Activated naive CD8-positive, alpha-beta T cell treated with anti-CD3 and anti-CD28 coated beads, Interleukin-2, amount 10 ng/mL, durations not matched to agents 7 days and 5 days (primary cell): ENCODE measurements around the gene PRDM10. TPM values are rescaled to one million over a fixed set of nuclear protein-coding genes. Genes with fewer than 3 reads are reported as not detected.
"Not testable (repeated sequence)": the region's sequence is repeated elsewhere in the genome, so short reads cannot be mapped to it uniquely, and the experiment has no call there.

Experiments
- ATAC-seq: fragments of 150-1000 bp; cut with Tn5 transposase; one replicate; pipeline ENCODE4 v1.10.0; 2021; ENCODE audit warnings: low read depth, moderate library complexity
- POLR2A ChIA-PET: fragments of 350-600 bp; sonication (Branson Sonifier 250); formaldehyde crosslinking; loops from one replicate; lab custom pipeline; 2021; ENCODE audit warnings: antibody characterized with exemption; lab: Charles Lee
- DNase-seq: peaks from one replicate; pipeline ENCODE4 v3.0.0; 2021
- H3K27ac Mint-ChIP-seq: one replicate; pipeline ENCODE4 v1.8.0; 2022; ENCODE audit warnings: mild to moderate bottlenecking, mixed read lengths
- H3K27me3 Mint-ChIP-seq: one replicate; pipeline ENCODE4 v1.8.0; 2022; ENCODE audit warnings: mild to moderate bottlenecking, moderate library complexity, mixed read lengths
- H3K36me3 Mint-ChIP-seq: one replicate; pipeline ENCODE4 v1.8.0; 2021; ENCODE audit warnings: mild to moderate bottlenecking, mixed read lengths
- H3K4me1 Mint-ChIP-seq: one replicate; pipeline ENCODE4 v1.8.0; 2021; ENCODE audit warnings: mixed read lengths
- H3K4me3 Mint-ChIP-seq: one replicate; pipeline ENCODE4 v1.8.0; 2022; ENCODE audit warnings: mild to moderate bottlenecking, moderate library complexity, mixed read lengths
- H3K9me3 Mint-ChIP-seq: one replicate; pipeline ENCODE4 v1.8.0; 2021; ENCODE audit warnings: mixed read lengths
- total RNA-seq, 2 experiments: library from RNA; stranded (reverse); gene quantifications; one replicate each; pipeline ENCODE4 v1.2.3, GENCODE V29; 2021

PRDM10 gene
- total RNA-seq, 2 experiments from 2014 or later, result 14.5 to 17.6 TPM

- Mint-ChIP-seq H3K27me3 (peaks cover 9% of the 10 kb centered on the region), H3K36me3 (no peaks in the 10 kb centered on the region), H3K4me1 (no peaks in the 10 kb centered on the region), H3K9me3 (no peaks in the 10 kb centered on the region), H3K27ac (no peak overlapping the region), H3K4me3 (no peak overlapping the region)
- DNase-seq (no peak), ATAC-seq (no peak)
- POLR2A ChIA-PET, result no interaction called here
These were observed 28.4 kb upstream of the PRDM10 start for GRCh38 chr11:130031056-130031455.

DNA sequence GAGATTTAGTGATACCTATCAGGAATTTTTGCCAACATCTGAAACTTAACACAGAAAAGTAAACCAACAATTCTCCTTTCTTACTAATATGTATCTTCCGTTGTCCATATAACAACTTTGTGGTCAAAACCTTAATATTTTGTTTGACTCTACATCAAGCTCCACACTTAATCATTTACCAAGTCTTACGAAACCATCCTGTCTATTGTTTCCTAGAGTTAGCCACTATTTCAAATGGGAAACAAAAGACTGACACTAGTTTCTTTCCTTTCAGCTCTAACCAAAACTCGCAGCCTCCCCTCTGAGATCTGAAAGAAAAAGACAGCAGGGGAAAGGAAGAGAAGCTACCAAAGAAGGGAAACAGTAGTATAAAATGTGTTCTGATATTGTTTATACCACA, 26.5 kb upstream of the PRDM10 start:
- H3K9me3 Mint-ChIP-seq, result no peaks in the 10 kb centered on the region
- POLR2A ChIA-PET, result no interaction called here
- DNase-seq (no peak), ATAC-seq (no peak)
- H3K27me3 Mint-ChIP-seq, result peaks cover 4% of the 10 kb centered on the region
- no peak overlapping the region for H3K27ac Mint-ChIP-seq
- no peaks in the 10 kb centered on the region for H3K4me1 Mint-ChIP-seq
- no peak overlapping the region for H3K4me3 Mint-ChIP-seq
- no peaks in the 10 kb centered on the region for H3K36me3 Mint-ChIP-seq

- POLR2A ChIA-PET, result no interaction called here
These were observed 22.7 kb upstream of the PRDM10 start for GRCh38 chr11:130025371-130025770.

GRCh38 chr11:130024361-130024760, 21.7 kb upstream of the PRDM10 start:
- no peak for ATAC-seq
- POLR2A ChIA-PET, result no interaction called here
- no peaks in the 10 kb centered on the region for H3K4me1 Mint-ChIP-seq
- H3K36me3 Mint-ChIP-seq, result no peaks in the 10 kb centered on the region
- H3K27ac Mint-ChIP-seq, result no peak overlapping the region
- no peak overlapping the region for H3K4me3 Mint-ChIP-seq
- no peaks in the 10 kb centered on the region for H3K9me3 Mint-ChIP-seq
- H3K27me3 Mint-ChIP-seq, result peaks cover 8% of the 10 kb centered on the region
- no peak for DNase-seq

More at GRCh38 chr11:130025371-130025770, 22.7 kb upstream of the PRDM10 start:
- no peaks in the 10 kb centered on the region for H3K4me1 Mint-ChIP-seq
- H3K27ac Mint-ChIP-seq, result no peak overlapping the region
- no peak for ATAC-seq
- H3K9me3 Mint-ChIP-seq, result no peaks in the 10 kb centered on the region
- no peak overlapping the region for H3K4me3 Mint-ChIP-seq
- no peaks in the 10 kb centered on the region for H3K36me3 Mint-ChIP-seq
- no peak for DNase-seq
- H3K27me3 Mint-ChIP-seq, result peaks cover 8% of the 10 kb centered on the region

GRCh38 chr11:130023204-130023603, 20.6 kb upstream of the PRDM10 start:
- DNase-seq, result no peak
- H3K4me3 Mint-ChIP-seq, result no peak overlapping the region

DNA sequence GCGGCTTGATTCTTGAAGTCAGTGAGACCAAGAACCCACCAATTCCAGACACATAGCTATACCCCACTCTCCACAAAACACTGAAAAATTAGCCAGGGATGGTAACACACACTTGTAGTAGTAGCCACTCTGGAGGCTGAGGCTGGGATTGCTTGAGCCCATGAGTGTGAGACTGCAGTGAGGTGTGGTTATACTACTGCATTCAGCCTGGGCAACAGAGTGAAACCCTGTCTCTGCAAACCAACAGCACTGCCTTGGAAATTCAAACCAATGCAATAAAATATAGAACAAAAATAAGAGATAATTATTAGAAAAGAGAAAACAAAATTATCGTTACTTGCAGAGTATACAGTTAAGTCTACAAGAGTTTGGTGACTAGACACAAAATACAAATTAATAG, 20.2 kb upstream of the PRDM10 start:
- Mint-ChIP-seq H3K4me3 (no peak overlapping the region), H3K27ac (no peak overlapping the region), H3K27me3 (peaks cover 7% of the 10 kb centered on the region), H3K4me1 (no peaks in the 10 kb centered on the region), H3K36me3 (no peaks in the 10 kb centered on the region), H3K9me3 (no peaks in the 10 kb centered on the region)
- DNase-seq (no peak), ATAC-seq (no peak)
- POLR2A ChIA-PET, result no interaction called here

More at GRCh38 chr11:130023204-130023603, 20.6 kb upstream of the PRDM10 start:
- Mint-ChIP-seq H3K36me3 (no peaks in the 10 kb centered on the region), H3K27me3 (peaks cover 8% of the 10 kb centered on the region), H3K4me1 (no peaks in the 10 kb centered on the region), H3K27ac (no peak overlapping the region), H3K9me3 (no peaks in the 10 kb centered on the region)
- POLR2A ChIA-PET, result no interaction called here
- ATAC-seq, result no peak

- H3K4me3 Mint-ChIP-seq, H3K27ac Mint-ChIP-seq, DNase-seq, H3K27me3 Mint-ChIP-seq, H3K36me3 Mint-ChIP-seq, POLR2A ChIA-PET, H3K4me1 Mint-ChIP-seq, H3K9me3 Mint-ChIP-seq, ATAC-seq: not testable (repeated sequence)
These were observed 19.0 kb upstream of the PRDM10 start for GRCh38 chr11:130021606-130022005.

DNA sequence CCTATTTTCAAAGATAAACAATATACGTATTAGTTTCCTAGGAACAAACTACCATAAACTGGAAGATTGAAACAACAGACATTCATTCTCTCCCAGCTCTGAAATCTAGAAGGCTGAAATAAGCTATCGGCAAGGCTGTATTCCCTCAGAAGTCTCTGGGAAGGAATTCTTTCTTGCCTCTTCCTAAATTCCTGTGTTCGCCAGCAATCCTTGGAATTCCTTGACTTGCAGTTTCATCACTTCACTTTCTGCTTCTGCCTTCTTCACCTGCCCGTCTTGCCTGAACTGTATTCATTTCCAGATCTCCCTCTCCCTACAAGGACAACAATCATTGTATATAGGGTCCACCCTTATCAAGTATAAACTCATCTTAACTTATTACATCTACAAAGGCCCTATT, 17.7 kb upstream of the PRDM10 start:
- Mint-ChIP-seq H3K4me1 (no peaks in the 10 kb centered on the region), H3K27ac (no peak overlapping the region), H3K4me3 (no peak overlapping the region), H3K27me3 (peaks cover 12% of the 10 kb centered on the region), H3K36me3 (no peaks in the 10 kb centered on the region), H3K9me3 (peaks cover 8% of the 10 kb centered on the region)
- DNase-seq (no peak), ATAC-seq (no peak)
- POLR2A ChIA-PET, result no interaction called here

- H3K27ac Mint-ChIP-seq, H3K27me3 Mint-ChIP-seq, DNase-seq, H3K4me1 Mint-ChIP-seq, H3K9me3 Mint-ChIP-seq, POLR2A ChIA-PET, H3K4me3 Mint-ChIP-seq, H3K36me3 Mint-ChIP-seq, ATAC-seq: not testable (repeated sequence)
These were observed 13.2 kb upstream of the PRDM10 start for GRCh38 chr11:130015846-130016245.

GRCh38 chr11:130008326-130008725, 5.7 kb upstream of the PRDM10 start:
- Mint-ChIP-seq H3K36me3 (peaks cover 4% of the 10 kb centered on the region), H3K9me3 (no peaks in the 10 kb centered on the region)

DNA sequence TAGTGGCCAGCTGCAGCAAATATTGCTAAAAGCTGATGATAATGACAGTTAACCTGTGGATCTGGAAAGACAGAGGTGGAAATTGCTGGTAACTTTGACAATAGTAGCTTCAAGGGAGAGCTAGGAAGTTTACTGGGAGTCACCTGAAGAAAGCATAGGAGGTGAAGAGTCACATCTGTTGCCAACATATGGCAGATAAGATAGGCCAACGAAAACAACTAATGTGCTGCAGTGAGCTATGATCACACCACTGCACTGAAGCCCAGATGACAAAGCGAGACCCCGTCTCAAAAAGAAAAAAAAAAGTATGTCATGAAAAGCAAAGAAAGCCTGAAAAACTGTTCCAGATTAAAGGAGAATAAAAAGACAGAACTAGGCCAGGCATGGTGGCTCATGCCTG, 4.3 kb upstream of the PRDM10 start:
- H3K27me3 Mint-ChIP-seq, result peaks cover 10% of the 10 kb centered on the region
- peaks cover 4% of the 10 kb centered on the region for H3K36me3 Mint-ChIP-seq
- H3K27ac Mint-ChIP-seq, result no peak overlapping the region
- no peak for DNase-seq
- ATAC-seq, result no peak
- POLR2A ChIA-PET, result interaction anchor here (0.8 kb wide), 1 partner anchor 15 kb away, joined by 4 read pairs; no protein-coding TSS in a partner anchor
- peaks cover 6% of the 10 kb centered on the region for H3K4me1 Mint-ChIP-seq
- no peak overlapping the region for H3K4me3 Mint-ChIP-seq
- H3K9me3 Mint-ChIP-seq, result no peaks in the 10 kb centered on the region

More at GRCh38 chr11:130008326-130008725, 5.7 kb upstream of the PRDM10 start:
- no peak overlapping the region for H3K27ac Mint-ChIP-seq
- POLR2A ChIA-PET, result no interaction called here
- ATAC-seq, result no peak
- no peak overlapping the region for H3K4me3 Mint-ChIP-seq
- H3K4me1 Mint-ChIP-seq, result peaks cover 5% of the 10 kb centered on the region
- no peak for DNase-seq
- peaks cover 10% of the 10 kb centered on the region for H3K27me3 Mint-ChIP-seq

DNA sequence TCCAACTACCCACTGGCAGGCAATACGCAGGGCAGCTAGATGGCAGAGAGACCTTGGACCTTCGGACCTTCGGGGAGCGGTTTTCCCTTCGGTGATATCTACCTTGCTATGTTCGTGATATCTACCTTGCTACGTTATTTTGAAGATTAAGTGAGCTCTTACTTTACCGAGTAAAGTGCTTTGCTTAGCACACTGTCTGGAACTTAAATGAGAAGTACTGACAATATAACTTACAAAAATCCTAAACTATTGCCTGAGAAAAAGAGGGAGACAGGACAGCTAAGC, 1.0 kb upstream of the PRDM10 start:
- POLR2A ChIA-PET, result interaction anchor here (0.6 to 2.9 kb wide), 8 partner anchors 12 to 912 kb away, joined by 3 to 27 read pairs (median 4); partner anchors contain the start of genes APLP2 and SNX19
- peaks cover 10% of the 10 kb centered on the region for H3K27me3 Mint-ChIP-seq
- peaks cover 9% of the 10 kb centered on the region for H3K36me3 Mint-ChIP-seq
- peak overlapping the region; percentile 97 for H3K27ac Mint-ChIP-seq
- DNase-seq, result no peak
- H3K4me3 Mint-ChIP-seq, result peak overlapping the region; percentile 99
- ATAC-seq, result no peak
- no peaks in the 10 kb centered on the region for H3K9me3 Mint-ChIP-seq
- peaks cover 19% of the 10 kb centered on the region for H3K4me1 Mint-ChIP-seq

GRCh38 chr11:130002846-130003716, 446 bp upstream of the PRDM10 start:
- peak overlapping the region; percentile 100 for H3K27ac Mint-ChIP-seq
- POLR2A ChIA-PET, result interaction anchor here (0.6 to 2.9 kb wide), 16 partner anchors 11 to 913 kb away, joined by 3 to 27 read pairs (median 4); partner anchors contain the start of genes APLP2, NFRKB and SNX19
- H3K4me3 Mint-ChIP-seq, result peak overlapping the region; percentile 99
- peaks cover 20% of the 10 kb centered on the region for H3K4me1 Mint-ChIP-seq
- H3K27me3 Mint-ChIP-seq, result peaks cover 7% of the 10 kb centered on the region
- ATAC-seq (peak; percentile 77), DNase-seq (peak; percentile 88)
- no peaks in the 10 kb centered on the region for H3K9me3 Mint-ChIP-seq
- H3K36me3 Mint-ChIP-seq, result peaks cover 9% of the 10 kb centered on the region
